K562 (cell line): ENCODE results near the gene PRAC2. TPM values are rescaled to one million over a fixed set of nuclear protein-coding genes. Genes with fewer than 3 reads are reported as not detected.

Source experiments
- CEBPG ChIP-seq, 3 experiments: fragments of 200-800 bp in 1 of 3; sonication (Bioruptor generic) in 1 of 3; sonication (generic) in 1 of 3; formaldehyde crosslinking in 1 of 3; IDR thresholded peaks in 2 of 3; conservative IDR thresholded peaks in 1 of 3; 2 replicates each; pipeline versions ENCODE4 v1.6.1 to v1.8.0; 2016 to 2022; ENCODE audit warnings: missing compliant biosample characterization in 2 of 3, missing genetic modification characterization in 2 of 3, mild to moderate bottlenecking in 1 of 3, missing genetic modification reagents in 1 of 3
- HDGF ChIP-seq: fragments of 450-650 bp; IDR thresholded peaks from 2 replicates; pipeline ENCODE4 v1.6.1; 2016
- POLR2AphosphoS5 ChIP-seq: IDR thresholded peaks from 2 replicates; pipeline ENCODE4 v1.6.1; 2011; ENCODE audit warnings: mild to moderate bottlenecking, low read depth, low read length, moderate library complexity; ENCODE audit not compliant: control insufficient read depth, insufficient read depth
- PTBP1 ChIP-seq: fragments of 200-400 bp; formaldehyde crosslinking; IDR thresholded peaks from 2 replicates; pipeline ENCODE4 v1.6.1; 2017; ENCODE audit warnings: low read depth, low read length
- RAD21 ChIP-seq, 2 experiments: fragments of 250-450 bp in 1 of 2; fragments of 450-650 bp in 1 of 2; sonication (Bioruptor Pico) in 1 of 2; formaldehyde crosslinking in 1 of 2; IDR thresholded peaks in 1 of 2; conservative IDR thresholded peaks in 1 of 2; 2 replicates each; pipeline versions ENCODE4 v1.4.0 to v1.8.0; 2020 to 2022; ENCODE audit warnings: mild to moderate bottlenecking in 2 of 2, moderate library complexity in 1 of 2
- SUPT5H ChIP-seq: fragments of 450-650 bp; IDR thresholded peaks from 2 replicates; pipeline ENCODE4 v1.6.1; 2016
- ZFP36 ChIP-seq: fragments of 150-350 bp; IDR thresholded peaks from 2 replicates; pipeline ENCODE4 v1.6.1; 2018; ENCODE audit warnings: low read length, low read depth; ENCODE audit not compliant: partially characterized antibody
- ZNF184 ChIP-seq: sonication (generic); formaldehyde crosslinking; IDR thresholded peaks from 2 replicates; pipeline ENCODE4 v1.5.0; 2020; ENCODE audit warnings: missing genetic modification reagents
- ZNF311 ChIP-seq: fragments of 250-450 bp; sonication (Bioruptor Pico); IDR thresholded peaks from 2 replicates; pipeline ENCODE4 v1.4.0; 2020; ENCODE audit warnings: mild to moderate bottlenecking, moderate library complexity
- polyA plus RNA-seq, 8 experiments: library from polyadenylated mRNA; depleted of rRNA in 4 of 8; stranded (reverse) in 5 of 8; unstranded in 3 of 8; fragments of >200 nt; fragmentation: Nextera tagmentation in 2 of 8; fragmentation: Illumina TruSeq in 1 of 8; extraction: Ambion mirVana in 2 of 8; extraction: Trizol in 1 of 8; gene quantifications; 2 replicates each; pipeline versions ENCODE4 v1.2.1 to v1.2.3, GENCODE V29; 2011 to 2014; ENCODE audit warnings: inconsistent platforms in 1 of 8, missing spikeins in 1 of 8
- total RNA-seq, 7 experiments: library from RNA; depleted of rRNA in 6 of 7; stranded (reverse); fragments of >200 nt in 6 of 7; fragmentation: Illumina TruSeq in 2 of 7; extraction: Trizol in 2 of 7; gene quantifications; 2 replicates each; pipeline versions ENCODE4 v1.2.1 to v1.2.3, GENCODE V29; 2011 to 2021; ENCODE audit warnings: low replicate concordance in 1 of 7
- TF ChIP-seq, protein P1 (sequence below): fragments of 200-400 bp; formaldehyde crosslinking; IDR thresholded peaks from 2 replicates; pipeline ENCODE4 v1.6.1; 2017; ENCODE audit warnings: mild to moderate bottlenecking, low read depth, low read length, moderate library complexity
- TF ChIP-seq, protein P2 (sequence below): fragments of 450-650 bp; IDR thresholded peaks from 2 replicates; pipeline ENCODE4 v1.6.1; 2016; ENCODE audit warnings: borderline replicate concordance
- TF ChIP-seq, protein P3 (sequence below), 3 experiments: IDR thresholded peaks in 2 of 3; conservative IDR thresholded peaks in 1 of 3; 2 replicates each; pipeline ENCODE4 v1.5.1; 2011 to 2012; ENCODE audit warnings: low read length in 3 of 3, mild to moderate bottlenecking in 3 of 3, control low read depth in 2 of 3, improper control_type of control experiment in 1 of 3, inconsistent platforms in 1 of 3, low read depth in 1 of 3, mixed read lengths in 1 of 3, moderate library complexity in 1 of 3; ENCODE audit not compliant: insufficient read depth in 2 of 3
- TF ChIP-seq, protein P4 (sequence below): fragments of 450-650 bp; IDR thresholded peaks from 2 replicates; pipeline ENCODE4 v1.6.1; 2018; ENCODE audit not compliant: partially characterized antibody

Gene PRAC2
- total and polyA plus RNA-seq, 9 of the 15 experiments (the other 6 are each of a cell fraction or from before 2014, with no cell fraction given): not detected

DNA sequence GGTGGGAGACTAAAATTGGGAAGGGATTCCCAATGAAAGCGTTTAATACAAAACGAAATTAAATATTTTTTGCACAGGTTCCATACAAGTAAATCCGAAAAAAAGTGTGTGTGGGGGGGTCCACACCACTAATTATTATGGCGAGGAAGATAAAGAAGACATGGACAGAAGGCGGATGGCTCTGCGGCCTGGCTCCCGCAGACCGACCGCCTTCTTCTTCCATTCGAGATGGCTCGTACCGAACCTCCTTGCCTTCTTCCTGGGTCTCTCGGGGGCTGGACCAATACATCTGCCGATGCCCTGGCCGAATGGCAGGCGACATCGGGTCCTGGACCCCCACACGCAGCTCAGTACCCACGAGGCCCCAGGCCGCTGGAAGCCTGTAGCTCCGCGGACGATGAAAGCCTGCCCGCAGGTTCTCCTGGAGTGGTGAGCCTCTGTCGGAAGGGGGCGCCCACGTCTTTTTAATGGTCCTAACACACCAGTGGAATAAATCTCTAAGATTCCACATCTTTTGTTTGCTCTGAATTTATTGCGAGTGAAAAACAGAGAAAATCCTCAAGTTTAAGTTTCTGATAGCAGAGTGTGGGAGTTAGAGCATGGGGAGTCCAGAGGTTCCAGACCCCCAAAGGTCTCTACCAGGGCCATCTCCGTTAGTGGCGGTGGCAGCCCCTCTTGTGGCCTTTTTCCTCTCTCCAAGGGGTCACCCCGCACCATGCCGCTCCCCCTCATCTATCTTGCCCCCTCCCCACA lies 1.4 kb downstream of the PRAC2 start (continued):
- TF ChIP-seq, protein P1, sequence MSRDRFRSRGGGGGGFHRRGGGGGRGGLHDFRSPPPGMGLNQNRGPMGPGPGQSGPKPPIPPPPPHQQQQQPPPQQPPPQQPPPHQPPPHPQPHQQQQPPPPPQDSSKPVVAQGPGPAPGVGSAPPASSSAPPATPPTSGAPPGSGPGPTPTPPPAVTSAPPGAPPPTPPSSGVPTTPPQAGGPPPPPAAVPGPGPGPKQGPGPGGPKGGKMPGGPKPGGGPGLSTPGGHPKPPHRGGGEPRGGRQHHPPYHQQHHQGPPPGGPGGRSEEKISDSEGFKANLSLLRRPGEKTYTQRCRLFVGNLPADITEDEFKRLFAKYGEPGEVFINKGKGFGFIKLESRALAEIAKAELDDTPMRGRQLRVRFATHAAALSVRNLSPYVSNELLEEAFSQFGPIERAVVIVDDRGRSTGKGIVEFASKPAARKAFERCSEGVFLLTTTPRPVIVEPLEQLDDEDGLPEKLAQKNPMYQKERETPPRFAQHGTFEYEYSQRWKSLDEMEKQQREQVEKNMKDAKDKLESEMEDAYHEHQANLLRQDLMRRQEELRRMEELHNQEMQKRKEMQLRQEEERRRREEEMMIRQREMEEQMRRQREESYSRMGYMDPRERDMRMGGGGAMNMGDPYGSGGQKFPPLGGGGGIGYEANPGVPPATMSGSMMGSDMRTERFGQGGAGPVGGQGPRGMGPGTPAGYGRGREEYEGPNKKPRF: no peak
- no peak for TF ChIP-seq CEBPG (CRISPR knock-in tag; IDR thresholded peaks at IDR 0.05)
- no peak for TF ChIP-seq CEBPG (tag; conservative IDR thresholded peaks at IDR 0.05 in 1 of 2, IDR thresholded peaks at IDR 0.05 in 1 of 2)
- TF ChIP-seq, protein P2, sequence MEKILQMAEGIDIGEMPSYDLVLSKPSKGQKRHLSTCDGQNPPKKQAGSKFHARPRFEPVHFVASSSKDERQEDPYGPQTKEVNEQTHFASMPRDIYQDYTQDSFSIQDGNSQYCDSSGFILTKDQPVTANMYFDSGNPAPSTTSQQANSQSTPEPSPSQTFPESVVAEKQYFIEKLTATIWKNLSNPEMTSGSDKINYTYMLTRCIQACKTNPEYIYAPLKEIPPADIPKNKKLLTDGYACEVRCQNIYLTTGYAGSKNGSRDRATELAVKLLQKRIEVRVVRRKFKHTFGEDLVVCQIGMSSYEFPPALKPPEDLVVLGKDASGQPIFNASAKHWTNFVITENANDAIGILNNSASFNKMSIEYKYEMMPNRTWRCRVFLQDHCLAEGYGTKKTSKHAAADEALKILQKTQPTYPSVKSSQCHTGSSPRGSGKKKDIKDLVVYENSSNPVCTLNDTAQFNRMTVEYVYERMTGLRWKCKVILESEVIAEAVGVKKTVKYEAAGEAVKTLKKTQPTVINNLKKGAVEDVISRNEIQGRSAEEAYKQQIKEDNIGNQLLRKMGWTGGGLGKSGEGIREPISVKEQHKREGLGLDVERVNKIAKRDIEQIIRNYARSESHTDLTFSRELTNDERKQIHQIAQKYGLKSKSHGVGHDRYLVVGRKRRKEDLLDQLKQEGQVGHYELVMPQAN: no peak
- peak; percentile 26 for TF ChIP-seq ZFP36
- no peak for TF ChIP-seq PTBP1
- TF ChIP-seq HDGF: no peak
- TF ChIP-seq ZNF184 (CRISPR knock-in tag): no peak
- TF ChIP-seq, protein P3, sequence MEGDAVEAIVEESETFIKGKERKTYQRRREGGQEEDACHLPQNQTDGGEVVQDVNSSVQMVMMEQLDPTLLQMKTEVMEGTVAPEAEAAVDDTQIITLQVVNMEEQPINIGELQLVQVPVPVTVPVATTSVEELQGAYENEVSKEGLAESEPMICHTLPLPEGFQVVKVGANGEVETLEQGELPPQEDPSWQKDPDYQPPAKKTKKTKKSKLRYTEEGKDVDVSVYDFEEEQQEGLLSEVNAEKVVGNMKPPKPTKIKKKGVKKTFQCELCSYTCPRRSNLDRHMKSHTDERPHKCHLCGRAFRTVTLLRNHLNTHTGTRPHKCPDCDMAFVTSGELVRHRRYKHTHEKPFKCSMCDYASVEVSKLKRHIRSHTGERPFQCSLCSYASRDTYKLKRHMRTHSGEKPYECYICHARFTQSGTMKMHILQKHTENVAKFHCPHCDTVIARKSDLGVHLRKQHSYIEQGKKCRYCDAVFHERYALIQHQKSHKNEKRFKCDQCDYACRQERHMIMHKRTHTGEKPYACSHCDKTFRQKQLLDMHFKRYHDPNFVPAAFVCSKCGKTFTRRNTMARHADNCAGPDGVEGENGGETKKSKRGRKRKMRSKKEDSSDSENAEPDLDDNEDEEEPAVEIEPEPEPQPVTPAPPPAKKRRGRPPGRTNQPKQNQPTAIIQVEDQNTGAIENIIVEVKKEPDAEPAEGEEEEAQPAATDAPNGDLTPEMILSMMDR (IDR thresholded peaks at IDR 0.05 in 2 of 3, conservative IDR thresholded peaks at IDR 0.05 in 1 of 3; ENCODE audit: insufficient read depth in 2 of 3, low read depth in 1 of 3, low read length in 3 of 3): peak; percentile 79 to 84 (median 80)
- TF ChIP-seq POLR2AphosphoS5: no peak
- TF ChIP-seq SUPT5H: no peak
- no peak for TF ChIP-seq ZNF311 (CRISPR knock-in tag)
- TF ChIP-seq, protein P4, sequence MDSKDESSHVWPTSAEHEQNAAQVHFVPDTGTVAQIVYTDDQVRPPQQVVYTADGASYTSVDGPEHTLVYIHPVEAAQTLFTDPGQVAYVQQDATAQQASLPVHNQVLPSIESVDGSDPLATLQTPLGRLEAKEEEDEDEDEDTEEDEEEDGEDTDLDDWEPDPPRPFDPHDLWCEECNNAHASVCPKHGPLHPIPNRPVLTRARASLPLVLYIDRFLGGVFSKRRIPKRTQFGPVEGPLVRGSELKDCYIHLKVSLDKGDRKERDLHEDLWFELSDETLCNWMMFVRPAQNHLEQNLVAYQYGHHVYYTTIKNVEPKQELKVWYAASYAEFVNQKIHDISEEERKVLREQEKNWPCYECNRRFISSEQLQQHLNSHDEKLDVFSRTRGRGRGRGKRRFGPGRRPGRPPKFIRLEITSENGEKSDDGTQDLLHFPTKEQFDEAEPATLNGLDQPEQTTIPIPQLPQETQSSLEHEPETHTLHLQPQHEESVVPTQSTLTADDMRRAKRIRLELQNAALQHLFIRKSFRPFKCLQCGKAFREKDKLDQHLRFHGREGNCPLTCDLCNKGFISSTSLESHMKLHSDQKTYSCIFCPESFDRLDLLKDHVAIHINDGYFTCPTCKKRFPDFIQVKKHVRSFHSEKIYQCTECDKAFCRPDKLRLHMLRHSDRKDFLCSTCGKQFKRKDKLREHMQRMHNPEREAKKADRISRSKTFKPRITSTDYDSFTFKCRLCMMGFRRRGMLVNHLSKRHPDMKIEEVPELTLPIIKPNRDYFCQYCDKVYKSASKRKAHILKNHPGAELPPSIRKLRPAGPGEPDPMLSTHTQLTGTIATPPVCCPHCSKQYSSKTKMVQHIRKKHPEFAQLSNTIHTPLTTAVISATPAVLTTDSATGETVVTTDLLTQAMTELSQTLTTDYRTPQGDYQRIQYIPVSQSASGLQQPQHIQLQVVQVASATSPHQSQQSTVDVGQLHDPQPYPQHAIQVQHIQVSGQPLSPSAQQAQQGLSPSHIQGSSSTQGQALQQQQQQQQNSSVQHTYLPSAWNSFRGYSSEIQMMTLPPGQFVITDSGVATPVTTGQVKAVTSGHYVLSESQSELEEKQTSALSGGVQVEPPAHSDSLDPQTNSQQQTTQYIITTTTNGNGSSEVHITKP: no peak
- TF ChIP-seq RAD21 (CRISPR knock-in tag; conservative IDR thresholded peaks at IDR 0.05 in 1 of 2, IDR thresholded peaks at IDR 0.05 in 1 of 2): peak; percentile 46 to 73
